K562 (cell line): ENCODE measurements around the gene SMAP2. TPM values are rescaled to one million over a fixed set of nuclear protein-coding genes. Genes with fewer than 3 reads are reported as not detected.

ENCODE experiments used
- CCAR2 ChIP-seq: fragments of 200-400 bp; formaldehyde crosslinking; IDR thresholded peaks from 2 replicates; pipeline ENCODE4 v1.6.1; 2017; ENCODE audit warnings: mild to moderate bottlenecking, low read depth, low read length
- CEBPG ChIP-seq, 3 experiments: fragments of 200-800 bp in 1 of 3; sonication (Bioruptor generic) in 1 of 3; sonication (generic) in 1 of 3; formaldehyde crosslinking in 1 of 3; IDR thresholded peaks in 2 of 3; conservative IDR thresholded peaks in 1 of 3; 2 replicates each; pipeline versions ENCODE4 v1.6.1 to v1.8.0; 2016 to 2022; ENCODE audit warnings: missing compliant biosample characterization in 2 of 3, missing genetic modification characterization in 2 of 3, mild to moderate bottlenecking in 1 of 3, missing genetic modification reagents in 1 of 3
- CTBP1 ChIP-seq: fragments of 450-650 bp; IDR thresholded peaks from 2 replicates; pipeline ENCODE4 v1.6.1; 2016; ENCODE audit warnings: borderline replicate concordance
- MCM3 ChIP-seq: fragments of 450-650 bp; IDR thresholded peaks from 2 replicates; pipeline ENCODE4 v1.6.1; 2016
- POLR3G ChIP-seq: IDR thresholded peaks from 2 replicates; pipeline ENCODE4 v1.6.1; 2011; ENCODE audit not compliant: insufficient read length, insufficient replicate concordance; ENCODE audit errors: extremely low read depth
- SMARCB1 ChIP-seq: IDR thresholded peaks from 2 replicates; pipeline ENCODE4 v1.6.1; 2011; ENCODE audit warnings: improper control_type of control experiment, low read depth; ENCODE audit not compliant: insufficient read length
- SOX6 ChIP-seq: fragments of 450-650 bp; IDR thresholded peaks from 2 replicates; pipeline ENCODE4 v1.6.1; 2014; ENCODE audit warnings: mild to moderate bottlenecking
- ZNF445 ChIP-seq: fragments of 250-450 bp; sonication (Bioruptor Pico); IDR thresholded peaks from 2 replicates; pipeline ENCODE4 v1.4.0; 2020; ENCODE audit warnings: low read depth, mild to moderate bottlenecking, moderate library complexity
- ZNF583 ChIP-seq: fragments of 250-450 bp; sonication (Bioruptor Pico); IDR thresholded peaks from 2 replicates; pipeline ENCODE4 v1.4.0; 2020
- polyA plus RNA-seq, 8 experiments: library from polyadenylated mRNA; depleted of rRNA in 4 of 8; stranded (reverse) in 5 of 8; unstranded in 3 of 8; fragments of >200 nt; fragmentation: Nextera tagmentation in 2 of 8; fragmentation: Illumina TruSeq in 1 of 8; extraction: Ambion mirVana in 2 of 8; extraction: Trizol in 1 of 8; gene quantifications; 2 replicates each; pipeline versions ENCODE4 v1.2.1 to v1.2.3, GENCODE V29; 2011 to 2014; ENCODE audit warnings: inconsistent platforms in 1 of 8, missing spikeins in 1 of 8
- total RNA-seq, 7 experiments: library from RNA; depleted of rRNA in 6 of 7; stranded (reverse); fragments of >200 nt in 6 of 7; fragmentation: Illumina TruSeq in 2 of 7; extraction: Trizol in 2 of 7; gene quantifications; 2 replicates each; pipeline versions ENCODE4 v1.2.1 to v1.2.3, GENCODE V29; 2011 to 2021; ENCODE audit warnings: low replicate concordance in 1 of 7
- TF ChIP-seq, protein P1 (sequence below): fragments of 450-650 bp; IDR thresholded peaks from 2 replicates; pipeline ENCODE4 v1.6.1; 2016; ENCODE audit warnings: mild to moderate bottlenecking, moderate library complexity
- TF ChIP-seq, protein P2 (sequence below): sonication (generic); formaldehyde crosslinking; IDR thresholded peaks from 2 replicates; pipeline ENCODE4 v1.8.0; 2023; ENCODE audit warnings: missing genetic modification reagents, mild to moderate bottlenecking, borderline replicate concordance

The SMAP2 gene
- total and polyA plus RNA-seq, 9 of the 15 experiments (the other 6 are each of a cell fraction or from before 2014, with no cell fraction given) = 38.7 to 212 (median 94.1) TPM

- TF ChIP-seq, protein P1, sequence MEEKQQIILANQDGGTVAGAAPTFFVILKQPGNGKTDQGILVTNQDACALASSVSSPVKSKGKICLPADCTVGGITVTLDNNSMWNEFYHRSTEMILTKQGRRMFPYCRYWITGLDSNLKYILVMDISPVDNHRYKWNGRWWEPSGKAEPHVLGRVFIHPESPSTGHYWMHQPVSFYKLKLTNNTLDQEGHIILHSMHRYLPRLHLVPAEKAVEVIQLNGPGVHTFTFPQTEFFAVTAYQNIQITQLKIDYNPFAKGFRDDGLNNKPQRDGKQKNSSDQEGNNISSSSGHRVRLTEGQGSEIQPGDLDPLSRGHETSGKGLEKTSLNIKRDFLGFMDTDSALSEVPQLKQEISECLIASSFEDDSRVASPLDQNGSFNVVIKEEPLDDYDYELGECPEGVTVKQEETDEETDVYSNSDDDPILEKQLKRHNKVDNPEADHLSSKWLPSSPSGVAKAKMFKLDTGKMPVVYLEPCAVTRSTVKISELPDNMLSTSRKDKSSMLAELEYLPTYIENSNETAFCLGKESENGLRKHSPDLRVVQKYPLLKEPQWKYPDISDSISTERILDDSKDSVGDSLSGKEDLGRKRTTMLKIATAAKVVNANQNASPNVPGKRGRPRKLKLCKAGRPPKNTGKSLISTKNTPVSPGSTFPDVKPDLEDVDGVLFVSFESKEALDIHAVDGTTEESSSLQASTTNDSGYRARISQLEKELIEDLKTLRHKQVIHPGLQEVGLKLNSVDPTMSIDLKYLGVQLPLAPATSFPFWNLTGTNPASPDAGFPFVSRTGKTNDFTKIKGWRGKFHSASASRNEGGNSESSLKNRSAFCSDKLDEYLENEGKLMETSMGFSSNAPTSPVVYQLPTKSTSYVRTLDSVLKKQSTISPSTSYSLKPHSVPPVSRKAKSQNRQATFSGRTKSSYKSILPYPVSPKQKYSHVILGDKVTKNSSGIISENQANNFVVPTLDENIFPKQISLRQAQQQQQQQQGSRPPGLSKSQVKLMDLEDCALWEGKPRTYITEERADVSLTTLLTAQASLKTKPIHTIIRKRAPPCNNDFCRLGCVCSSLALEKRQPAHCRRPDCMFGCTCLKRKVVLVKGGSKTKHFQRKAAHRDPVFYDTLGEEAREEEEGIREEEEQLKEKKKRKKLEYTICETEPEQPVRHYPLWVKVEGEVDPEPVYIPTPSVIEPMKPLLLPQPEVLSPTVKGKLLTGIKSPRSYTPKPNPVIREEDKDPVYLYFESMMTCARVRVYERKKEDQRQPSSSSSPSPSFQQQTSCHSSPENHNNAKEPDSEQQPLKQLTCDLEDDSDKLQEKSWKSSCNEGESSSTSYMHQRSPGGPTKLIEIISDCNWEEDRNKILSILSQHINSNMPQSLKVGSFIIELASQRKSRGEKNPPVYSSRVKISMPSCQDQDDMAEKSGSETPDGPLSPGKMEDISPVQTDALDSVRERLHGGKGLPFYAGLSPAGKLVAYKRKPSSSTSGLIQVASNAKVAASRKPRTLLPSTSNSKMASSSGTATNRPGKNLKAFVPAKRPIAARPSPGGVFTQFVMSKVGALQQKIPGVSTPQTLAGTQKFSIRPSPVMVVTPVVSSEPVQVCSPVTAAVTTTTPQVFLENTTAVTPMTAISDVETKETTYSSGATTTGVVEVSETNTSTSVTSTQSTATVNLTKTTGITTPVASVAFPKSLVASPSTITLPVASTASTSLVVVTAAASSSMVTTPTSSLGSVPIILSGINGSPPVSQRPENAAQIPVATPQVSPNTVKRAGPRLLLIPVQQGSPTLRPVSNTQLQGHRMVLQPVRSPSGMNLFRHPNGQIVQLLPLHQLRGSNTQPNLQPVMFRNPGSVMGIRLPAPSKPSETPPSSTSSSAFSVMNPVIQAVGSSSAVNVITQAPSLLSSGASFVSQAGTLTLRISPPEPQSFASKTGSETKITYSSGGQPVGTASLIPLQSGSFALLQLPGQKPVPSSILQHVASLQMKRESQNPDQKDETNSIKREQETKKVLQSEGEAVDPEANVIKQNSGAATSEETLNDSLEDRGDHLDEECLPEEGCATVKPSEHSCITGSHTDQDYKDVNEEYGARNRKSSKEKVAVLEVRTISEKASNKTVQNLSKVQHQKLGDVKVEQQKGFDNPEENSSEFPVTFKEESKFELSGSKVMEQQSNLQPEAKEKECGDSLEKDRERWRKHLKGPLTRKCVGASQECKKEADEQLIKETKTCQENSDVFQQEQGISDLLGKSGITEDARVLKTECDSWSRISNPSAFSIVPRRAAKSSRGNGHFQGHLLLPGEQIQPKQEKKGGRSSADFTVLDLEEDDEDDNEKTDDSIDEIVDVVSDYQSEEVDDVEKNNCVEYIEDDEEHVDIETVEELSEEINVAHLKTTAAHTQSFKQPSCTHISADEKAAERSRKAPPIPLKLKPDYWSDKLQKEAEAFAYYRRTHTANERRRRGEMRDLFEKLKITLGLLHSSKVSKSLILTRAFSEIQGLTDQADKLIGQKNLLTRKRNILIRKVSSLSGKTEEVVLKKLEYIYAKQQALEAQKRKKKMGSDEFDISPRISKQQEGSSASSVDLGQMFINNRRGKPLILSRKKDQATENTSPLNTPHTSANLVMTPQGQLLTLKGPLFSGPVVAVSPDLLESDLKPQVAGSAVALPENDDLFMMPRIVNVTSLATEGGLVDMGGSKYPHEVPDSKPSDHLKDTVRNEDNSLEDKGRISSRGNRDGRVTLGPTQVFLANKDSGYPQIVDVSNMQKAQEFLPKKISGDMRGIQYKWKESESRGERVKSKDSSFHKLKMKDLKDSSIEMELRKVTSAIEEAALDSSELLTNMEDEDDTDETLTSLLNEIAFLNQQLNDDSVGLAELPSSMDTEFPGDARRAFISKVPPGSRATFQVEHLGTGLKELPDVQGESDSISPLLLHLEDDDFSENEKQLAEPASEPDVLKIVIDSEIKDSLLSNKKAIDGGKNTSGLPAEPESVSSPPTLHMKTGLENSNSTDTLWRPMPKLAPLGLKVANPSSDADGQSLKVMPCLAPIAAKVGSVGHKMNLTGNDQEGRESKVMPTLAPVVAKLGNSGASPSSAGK = peak; percentile 73
- TF ChIP-seq SOX6 = no peak
- TF ChIP-seq POLR3G = no peak
- TF ChIP-seq CCAR2 = no peak
- no peak for TF ChIP-seq ZNF583 (CRISPR knock-in tag)
- TF ChIP-seq CEBPG (CRISPR knock-in tag; IDR thresholded peaks at IDR 0.05) = no peak
- TF ChIP-seq CEBPG (tag; conservative IDR thresholded peaks at IDR 0.05 in 1 of 2, IDR thresholded peaks at IDR 0.05 in 1 of 2) = no peak
- TF ChIP-seq, protein P2, sequence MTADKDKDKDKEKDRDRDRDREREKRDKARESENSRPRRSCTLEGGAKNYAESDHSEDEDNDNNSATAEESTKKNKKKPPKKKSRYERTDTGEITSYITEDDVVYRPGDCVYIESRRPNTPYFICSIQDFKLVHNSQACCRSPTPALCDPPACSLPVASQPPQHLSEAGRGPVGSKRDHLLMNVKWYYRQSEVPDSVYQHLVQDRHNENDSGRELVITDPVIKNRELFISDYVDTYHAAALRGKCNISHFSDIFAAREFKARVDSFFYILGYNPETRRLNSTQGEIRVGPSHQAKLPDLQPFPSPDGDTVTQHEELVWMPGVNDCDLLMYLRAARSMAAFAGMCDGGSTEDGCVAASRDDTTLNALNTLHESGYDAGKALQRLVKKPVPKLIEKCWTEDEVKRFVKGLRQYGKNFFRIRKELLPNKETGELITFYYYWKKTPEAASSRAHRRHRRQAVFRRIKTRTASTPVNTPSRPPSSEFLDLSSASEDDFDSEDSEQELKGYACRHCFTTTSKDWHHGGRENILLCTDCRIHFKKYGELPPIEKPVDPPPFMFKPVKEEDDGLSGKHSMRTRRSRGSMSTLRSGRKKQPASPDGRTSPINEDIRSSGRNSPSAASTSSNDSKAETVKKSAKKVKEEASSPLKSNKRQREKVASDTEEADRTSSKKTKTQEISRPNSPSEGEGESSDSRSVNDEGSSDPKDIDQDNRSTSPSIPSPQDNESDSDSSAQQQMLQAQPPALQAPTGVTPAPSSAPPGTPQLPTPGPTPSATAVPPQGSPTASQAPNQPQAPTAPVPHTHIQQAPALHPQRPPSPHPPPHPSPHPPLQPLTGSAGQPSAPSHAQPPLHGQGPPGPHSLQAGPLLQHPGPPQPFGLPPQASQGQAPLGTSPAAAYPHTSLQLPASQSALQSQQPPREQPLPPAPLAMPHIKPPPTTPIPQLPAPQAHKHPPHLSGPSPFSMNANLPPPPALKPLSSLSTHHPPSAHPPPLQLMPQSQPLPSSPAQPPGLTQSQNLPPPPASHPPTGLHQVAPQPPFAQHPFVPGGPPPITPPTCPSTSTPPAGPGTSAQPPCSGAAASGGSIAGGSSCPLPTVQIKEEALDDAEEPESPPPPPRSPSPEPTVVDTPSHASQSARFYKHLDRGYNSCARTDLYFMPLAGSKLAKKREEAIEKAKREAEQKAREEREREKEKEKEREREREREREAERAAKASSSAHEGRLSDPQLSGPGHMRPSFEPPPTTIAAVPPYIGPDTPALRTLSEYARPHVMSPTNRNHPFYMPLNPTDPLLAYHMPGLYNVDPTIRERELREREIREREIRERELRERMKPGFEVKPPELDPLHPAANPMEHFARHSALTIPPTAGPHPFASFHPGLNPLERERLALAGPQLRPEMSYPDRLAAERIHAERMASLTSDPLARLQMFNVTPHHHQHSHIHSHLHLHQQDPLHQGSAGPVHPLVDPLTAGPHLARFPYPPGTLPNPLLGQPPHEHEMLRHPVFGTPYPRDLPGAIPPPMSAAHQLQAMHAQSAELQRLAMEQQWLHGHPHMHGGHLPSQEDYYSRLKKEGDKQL (CRISPR knock-in tag) = no peak
- TF ChIP-seq CTBP1 = no peak
- TF ChIP-seq SMARCB1 = no peak
- TF ChIP-seq ZNF445 (CRISPR knock-in tag) = no peak
- TF ChIP-seq MCM3 = no peak
Observed at GRCh38 chr1:40469327-40469726, 95.8 kb downstream of the SMAP2 start (continued).
